Panc1 (cell line): ENCODE data around the gene C13orf42. TPM values are rescaled to one million over a fixed set of nuclear protein-coding genes. Genes with fewer than 3 reads are reported as not detected.

ENCODE experiments used
- ATAC-seq: fragments of 200-7000 bp; cut with Tn5 transposase; 2 replicates; pipeline ENCODE4 v1.9.1; 2020; ENCODE audit warnings: mild to moderate bottlenecking, moderate library complexity
- BruUV-seq: library from RNA; stranded (reverse); fragments of 400-500 nt; replicated peaks from 2 replicates; lab custom pipeline; 2021; lab: Mats Ljungman, UMichigan
- CTCF ChIA-PET: fragments of 300-600 bp; sonication (Branson Sonifier 250); formaldehyde crosslinking; loops from one replicate; lab custom pipeline; 2022; ENCODE audit warnings: antibody characterized with exemption; lab: Charles Lee
- POLR2A ChIA-PET: fragments of 300-600 bp; sonication (Branson Sonifier 250); formaldehyde crosslinking; loops from one replicate; lab custom pipeline; 2022; ENCODE audit warnings: antibody characterized with exemption; lab: Charles Lee
- DNase-seq: peaks from one replicate; pipeline ENCODE4 v3.0.0-alpha.2; 2010; ENCODE audit warnings: low read depth, low spot score
- H3K27ac ChIP-seq: 2 replicates; pipeline ENCODE4 v1.5.1; 2011; ENCODE audit warnings: mild to moderate bottlenecking, low read length, inconsistent platforms
- H3K27me3 ChIP-seq: fragments of 200-500 bp; sonication (Bioruptor generic); 2 replicates; pipeline ENCODE4 v1.6.0; 2014; ENCODE audit warnings: low read length, inconsistent platforms; ENCODE audit not compliant: control insufficient read depth, insufficient read depth
- H3K36me3 ChIP-seq: fragments of 200-500 bp; sonication (Bioruptor generic); 2 replicates; pipeline ENCODE4 v1.5.1; 2014; ENCODE audit warnings: inconsistent platforms, mild to moderate bottlenecking, low read length, moderate library complexity; ENCODE audit not compliant: control insufficient read depth, insufficient read depth
- H3K4me1 ChIP-seq: 2 replicates; pipeline ENCODE4 v1.5.1; 2011; ENCODE audit warnings: inconsistent platforms, mild to moderate bottlenecking, low read length, moderate library complexity; ENCODE audit not compliant: control insufficient read depth, insufficient read depth
- H3K4me3 ChIP-seq, 2 experiments: 2 replicates each; pipeline ENCODE4 v1.5.1; 2011 to 2012; ENCODE audit warnings: low read depth in 2 of 2, low read length in 2 of 2, mild to moderate bottlenecking in 2 of 2, inconsistent platforms in 1 of 2, moderate library complexity in 1 of 2
- H3K9me3 ChIP-seq: fragments of 200-500 bp; sonication (Bioruptor generic); 2 replicates; pipeline ENCODE4 v1.5.1; 2014; ENCODE audit warnings: low read depth, mild to moderate bottlenecking, inconsistent platforms, low read length, moderate library complexity; ENCODE audit not compliant: control insufficient read depth, insufficient read depth
- POLR2AphosphoS5 ChIP-seq: IDR thresholded peaks from 2 replicates; pipeline ENCODE4 v1.6.1; 2012; ENCODE audit warnings: mild to moderate bottlenecking, low read depth, low read length, moderate library complexity
- SIN3A ChIP-seq: IDR thresholded peaks from 2 replicates; pipeline ENCODE4 v1.6.1; 2012; ENCODE audit warnings: low read depth, mild to moderate bottlenecking, low read length, moderate library complexity, borderline replicate concordance; ENCODE audit not compliant: insufficient read depth
- TCF7L2 ChIP-seq: IDR thresholded peaks from 2 replicates; pipeline ENCODE4 v1.6.1; 2011; ENCODE audit warnings: mild to moderate bottlenecking, low read depth, low read length, inconsistent platforms
- in situ Hi-C: cut with HindIII; loops from 2 replicates; pipeline ENCODE4 v1.10.0; 2016; ENCODE audit warnings: low sequenced_read_pairs, low pct_unique_long_range_greater_than_20kb
- intact Hi-C: fragments of 100-400 bp; cut with micrococcal nuclease; formaldehyde crosslinking; loops from one replicate; pipeline ENCODE4 v1.10.0; 2022; ENCODE audit not compliant: unreplicated experiment
- total RNA-seq: library from RNA; stranded (reverse); gene quantifications from one replicate; pipeline ENCODE4 v1.2.1, GENCODE V29; 2021; ENCODE audit not compliant: unreplicated experiment
- TF ChIP-seq, protein P1 (sequence below), 2 experiments: IDR thresholded peaks; 2 replicates each; pipeline ENCODE4 v1.6.1; 2011 to 2012; ENCODE audit warnings: low read depth in 2 of 2, control low read depth in 1 of 2, low read length in 1 of 2, mild to moderate bottlenecking in 1 of 2, moderate library complexity in 1 of 2; ENCODE audit not compliant: insufficient read depth in 1 of 2
- TF ChIP-seq, protein P2 (sequence below): fragments of 450-650 bp; IDR thresholded peaks from 2 replicates; pipeline ENCODE4 v1.5.1; 2017; ENCODE audit warnings: mild to moderate bottlenecking

The C13orf42 gene
- total RNA-seq, 1 experiment from 2014 or later = not detected

DNA sequence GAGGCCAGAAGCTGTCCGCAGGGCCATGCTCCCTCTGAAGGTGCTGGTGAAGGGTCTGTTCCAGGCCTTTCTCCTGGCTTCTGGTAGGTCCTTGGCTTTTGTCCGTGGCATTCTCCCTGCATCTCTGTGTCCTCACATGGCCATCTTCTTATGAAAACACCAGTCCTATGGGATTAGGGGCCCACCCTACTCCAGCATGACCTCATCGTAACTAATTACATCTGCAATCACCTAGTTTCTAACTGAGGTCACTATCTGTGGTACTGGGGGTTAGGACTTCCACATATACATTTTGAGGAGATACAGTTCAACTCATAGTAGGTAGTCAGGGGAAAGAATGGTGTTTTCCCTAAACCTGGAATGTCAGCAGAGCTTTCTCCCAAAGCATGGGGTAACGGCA lies 3.1 kb downstream of the C13orf42 start:
- ATAC-seq = no peak
- ChIA-PET CTCF (no interaction called here), POLR2A (no interaction called here)
- Histone ChIP-seq H3K36me3 (no peaks in the 10 kb centered on the region), H3K27me3 (no peaks in the 10 kb centered on the region; the same call in 1 of the 2 replicates), H3K9me3 (no peaks in the 10 kb centered on the region), H3K4me3 (no peak overlapping the region), H3K27ac (no peak overlapping the region), H3K4me1 (no peaks in the 10 kb centered on the region)
- intact Hi-C loops (no loop called here), in situ Hi-C loops (no loop called here)
- no peak for DNase-seq
- TF ChIP-seq TCF7L2 (no peak), SIN3A (no peak), POLR2AphosphoS5 (no peak)
- TF ChIP-seq, protein P1, sequence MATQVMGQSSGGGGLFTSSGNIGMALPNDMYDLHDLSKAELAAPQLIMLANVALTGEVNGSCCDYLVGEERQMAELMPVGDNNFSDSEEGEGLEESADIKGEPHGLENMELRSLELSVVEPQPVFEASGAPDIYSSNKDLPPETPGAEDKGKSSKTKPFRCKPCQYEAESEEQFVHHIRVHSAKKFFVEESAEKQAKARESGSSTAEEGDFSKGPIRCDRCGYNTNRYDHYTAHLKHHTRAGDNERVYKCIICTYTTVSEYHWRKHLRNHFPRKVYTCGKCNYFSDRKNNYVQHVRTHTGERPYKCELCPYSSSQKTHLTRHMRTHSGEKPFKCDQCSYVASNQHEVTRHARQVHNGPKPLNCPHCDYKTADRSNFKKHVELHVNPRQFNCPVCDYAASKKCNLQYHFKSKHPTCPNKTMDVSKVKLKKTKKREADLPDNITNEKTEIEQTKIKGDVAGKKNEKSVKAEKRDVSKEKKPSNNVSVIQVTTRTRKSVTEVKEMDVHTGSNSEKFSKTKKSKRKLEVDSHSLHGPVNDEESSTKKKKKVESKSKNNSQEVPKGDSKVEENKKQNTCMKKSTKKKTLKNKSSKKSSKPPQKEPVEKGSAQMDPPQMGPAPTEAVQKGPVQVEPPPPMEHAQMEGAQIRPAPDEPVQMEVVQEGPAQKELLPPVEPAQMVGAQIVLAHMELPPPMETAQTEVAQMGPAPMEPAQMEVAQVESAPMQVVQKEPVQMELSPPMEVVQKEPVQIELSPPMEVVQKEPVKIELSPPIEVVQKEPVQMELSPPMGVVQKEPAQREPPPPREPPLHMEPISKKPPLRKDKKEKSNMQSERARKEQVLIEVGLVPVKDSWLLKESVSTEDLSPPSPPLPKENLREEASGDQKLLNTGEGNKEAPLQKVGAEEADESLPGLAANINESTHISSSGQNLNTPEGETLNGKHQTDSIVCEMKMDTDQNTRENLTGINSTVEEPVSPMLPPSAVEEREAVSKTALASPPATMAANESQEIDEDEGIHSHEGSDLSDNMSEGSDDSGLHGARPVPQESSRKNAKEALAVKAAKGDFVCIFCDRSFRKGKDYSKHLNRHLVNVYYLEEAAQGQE (IDR thresholded peaks at IDR 0.05; ENCODE audit: insufficient read depth in 1 of 2, low read depth in 2 of 2, low read length in 1 of 2) = no peak
- TF ChIP-seq, protein P2, sequence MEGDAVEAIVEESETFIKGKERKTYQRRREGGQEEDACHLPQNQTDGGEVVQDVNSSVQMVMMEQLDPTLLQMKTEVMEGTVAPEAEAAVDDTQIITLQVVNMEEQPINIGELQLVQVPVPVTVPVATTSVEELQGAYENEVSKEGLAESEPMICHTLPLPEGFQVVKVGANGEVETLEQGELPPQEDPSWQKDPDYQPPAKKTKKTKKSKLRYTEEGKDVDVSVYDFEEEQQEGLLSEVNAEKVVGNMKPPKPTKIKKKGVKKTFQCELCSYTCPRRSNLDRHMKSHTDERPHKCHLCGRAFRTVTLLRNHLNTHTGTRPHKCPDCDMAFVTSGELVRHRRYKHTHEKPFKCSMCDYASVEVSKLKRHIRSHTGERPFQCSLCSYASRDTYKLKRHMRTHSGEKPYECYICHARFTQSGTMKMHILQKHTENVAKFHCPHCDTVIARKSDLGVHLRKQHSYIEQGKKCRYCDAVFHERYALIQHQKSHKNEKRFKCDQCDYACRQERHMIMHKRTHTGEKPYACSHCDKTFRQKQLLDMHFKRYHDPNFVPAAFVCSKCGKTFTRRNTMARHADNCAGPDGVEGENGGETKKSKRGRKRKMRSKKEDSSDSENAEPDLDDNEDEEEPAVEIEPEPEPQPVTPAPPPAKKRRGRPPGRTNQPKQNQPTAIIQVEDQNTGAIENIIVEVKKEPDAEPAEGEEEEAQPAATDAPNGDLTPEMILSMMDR = no peak
- BruUV-seq = no TSS peak

DNA sequence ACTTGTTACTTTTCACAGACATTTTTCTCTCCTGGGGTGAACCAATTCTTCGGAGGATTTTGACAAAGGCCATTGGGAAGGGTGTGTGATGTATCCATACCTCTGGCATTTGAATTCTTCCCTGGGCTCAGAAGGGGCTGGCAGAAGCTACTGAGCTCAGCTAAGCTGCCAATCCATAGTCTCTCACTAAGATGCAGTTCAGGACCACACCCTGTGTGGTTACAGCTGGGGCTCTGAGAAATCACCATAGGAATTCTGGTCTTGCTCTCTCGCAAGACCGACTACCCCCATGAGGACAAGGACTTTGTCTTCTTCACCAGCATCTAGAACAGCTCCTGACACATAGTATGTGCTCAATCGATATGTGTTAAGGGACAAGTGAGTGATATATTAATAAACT lies 6.0 kb downstream of the C13orf42 start:
- BruUV-seq = no TSS peak
- ChIA-PET CTCF (no interaction called here), POLR2A (interaction anchor here (0.6 kb wide), 1 partner anchor 976 kb away, joined by 3 read pairs; no protein-coding TSS in a partner anchor)
- peaks cover 5% of the 10 kb centered on the region for H3K27me3 ChIP-seq
- ATAC-seq = no peak
- H3K36me3 ChIP-seq = no peaks in the 10 kb centered on the region
- intact Hi-C loops = no loop called here
- no peak for DNase-seq
- no peaks in the 10 kb centered on the region for H3K4me1 ChIP-seq
- H3K4me3 ChIP-seq = no peak overlapping the region
- no peak overlapping the region for H3K27ac ChIP-seq
- no peaks in the 10 kb centered on the region for H3K9me3 ChIP-seq
- in situ Hi-C loops = no loop called here
- TF ChIP-seq POLR2AphosphoS5 = no peak
- no peak for TF ChIP-seq SIN3A
- TF ChIP-seq, protein P1 (IDR thresholded peaks at IDR 0.05; ENCODE audit: insufficient read depth in 1 of 2, low read depth in 2 of 2, low read length in 1 of 2) = no peak
- no peak for TF ChIP-seq TCF7L2
- TF ChIP-seq, protein P2 = no peak
